HepG2 (cell line): Measurements from ENCODE around the gene CAMTA1. TPM values are rescaled to one million over a fixed set of nuclear protein-coding genes. Genes with fewer than 3 reads are reported as not detected.

Experiments
- ATAC-seq: fragments of 200-7000 bp; cut with Tn5 transposase; 3 replicates; pipeline ENCODE4 v1.9.1; 2020; ENCODE audit warnings: mild to moderate bottlenecking, moderate library complexity
- BruUV-seq: library from RNA; stranded (reverse); fragments of 400-500 nt; replicated peaks from 2 replicates; lab custom pipeline; 2021; lab: Mats Ljungman, UMichigan
- CTCF ChIA-PET: fragments of 300-600 bp; formaldehyde crosslinking; extraction: SDS; loops from one replicate; lab custom pipeline; 2021; ENCODE audit warnings: low total read pairs, inconsistent platforms, low intra/inter-chr PET ratio; lab: Yijun Ruan, JAX
- POLR2A ChIA-PET: fragments of 350-600 bp; sonication (Branson Sonifier 250); formaldehyde crosslinking; loops from one replicate; lab custom pipeline; 2020; ENCODE audit warnings: antibody characterized with exemption, inconsistent platforms; lab: Yijun Ruan, JAX
- DNase-seq: peaks from one replicate; pipeline ENCODE4 v3.0.0-alpha.2; 2015; ENCODE audit warnings: low spot score
- FAIRE-seq: peaks from 3 replicates; lab custom pipeline; 2011; peaks lifted over from hg19 to GRCh38; lab: Jason Lieb, UNC
- H2AFZ ChIP-seq: one replicate; pipeline ENCODE4 v1.6.1; 2011; ENCODE audit warnings: low read length, inconsistent platforms
- H3K27ac ChIP-seq: fragments of 300-600 bp; 3 replicates; pipeline ENCODE4 v1.8.0; 2011; ENCODE audit warnings: mixed run types, mild to moderate bottlenecking, mixed read lengths, low read length, inconsistent platforms; ENCODE audit not compliant: insufficient read depth; ENCODE audit errors: extremely low read length
- H3K27me3 ChIP-seq, 2 experiments: fragments of 200-600 bp in 1 of 2; 2 replicates in 1 of 2; 3 replicates in 1 of 2; pipeline versions ENCODE4 v1.6.0 to v1.8.0; 2011; ENCODE audit warnings: low read length in 2 of 2, mild to moderate bottlenecking in 2 of 2, moderate library complexity in 2 of 2, inconsistent platforms in 1 of 2; ENCODE audit not compliant: insufficient read depth in 2 of 2, control insufficient read depth in 1 of 2
- H3K36me3 ChIP-seq, 2 experiments: fragments of 200-600 bp in 1 of 2; replicated peaks in 1 of 2; 2 replicates in 1 of 2; 3 replicates in 1 of 2; pipeline versions ENCODE4 v1.5.1 to v1.8.0; 2011; ENCODE audit warnings: low read length in 2 of 2, inconsistent platforms in 1 of 2; ENCODE audit not compliant: insufficient read depth in 2 of 2, control insufficient read depth in 1 of 2
- H3K4me1 ChIP-seq: 2 replicates; pipeline ENCODE4 v1.5.1; 2012; ENCODE audit warnings: low read length, inconsistent platforms; ENCODE audit not compliant: insufficient read depth
- H3K4me2 ChIP-seq: 2 replicates; pipeline ENCODE4 v1.6.0; 2011; ENCODE audit warnings: low read depth, low read length, inconsistent platforms
- H3K4me3 ChIP-seq, 3 experiments: fragments of 200-600 bp in 1 of 3; sonication (generic), shearing (Covaris generic) in 1 of 3; replicated peaks in 1 of 3; 2 replicates each; pipeline ENCODE4 v1.5.1; 2011 to 2016; ENCODE audit warnings: low read length in 3 of 3, inconsistent platforms in 2 of 3, low read depth in 2 of 3, mild to moderate bottlenecking in 2 of 3, control low read depth in 1 of 3, mixed read lengths in 1 of 3; ENCODE audit not compliant: insufficient read depth in 1 of 3
- H3K79me2 ChIP-seq: one replicate; pipeline ENCODE4 v1.6.1; 2011; ENCODE audit warnings: low read length, inconsistent platforms; ENCODE audit not compliant: insufficient read depth
- H3K9ac ChIP-seq: 2 replicates; pipeline ENCODE4 v1.6.0; 2011; ENCODE audit warnings: mild to moderate bottlenecking, low read depth, low read length, inconsistent platforms; ENCODE audit not compliant: insufficient read depth
- H3K9me3 ChIP-seq: 2 replicates; pipeline ENCODE4 v1.5.1; 2012; ENCODE audit warnings: mild to moderate bottlenecking, low read length
- H4K20me1 ChIP-seq: 2 replicates; pipeline ENCODE4 v1.6.0; 2011; ENCODE audit warnings: inconsistent platforms, mild to moderate bottlenecking, low read length, moderate library complexity; ENCODE audit not compliant: insufficient read depth
- CCDC6 ChIP-seq: sonication (generic); formaldehyde crosslinking; IDR thresholded peaks from 2 replicates; pipeline ENCODE4 v1.8.1; 2022; ENCODE audit warnings: mild to moderate bottlenecking, missing genetic modification reagents, moderate library complexity
- FOXK1 ChIP-seq: sonication (generic); formaldehyde crosslinking; IDR thresholded peaks from 2 replicates; pipeline ENCODE4 v1.4.0; 2020; ENCODE audit warnings: low read depth, missing genetic modification reagents, borderline replicate concordance
- FOXO1 ChIP-seq: sonication (generic); formaldehyde crosslinking; IDR thresholded peaks from 2 replicates; pipeline ENCODE4 v1.4.0; 2020; ENCODE audit warnings: missing genetic modification reagents
- GATAD2A ChIP-seq: IDR thresholded peaks from 2 replicates; pipeline ENCODE4 v1.6.1; 2016
- HNRNPL ChIP-seq: fragments of 200-400 bp; formaldehyde crosslinking; IDR thresholded peaks from 2 replicates; pipeline ENCODE4 v1.6.1; 2017; ENCODE audit warnings: mild to moderate bottlenecking, low read depth, low read length
- HOXA5 ChIP-seq: sonication (generic); formaldehyde crosslinking; IDR thresholded peaks from 2 replicates; pipeline ENCODE4 v1.4.0; 2020; ENCODE audit warnings: missing genetic modification reagents
- MIER3 ChIP-seq: IDR thresholded peaks from 2 replicates; pipeline ENCODE4 v1.6.1; 2016; ENCODE audit warnings: missing compliant biosample characterization, borderline replicate concordance
- MTF1 ChIP-seq: sonication (generic); formaldehyde crosslinking; IDR thresholded peaks from 2 replicates; pipeline ENCODE4 v1.5.0; 2020; ENCODE audit warnings: missing genetic modification reagents
- NFRKB ChIP-seq: fragments of 450-650 bp; IDR thresholded peaks from 2 replicates; pipeline ENCODE4 v1.6.1; 2017
- PITX1 ChIP-seq: sonication (generic); formaldehyde crosslinking; IDR thresholded peaks from 2 replicates; pipeline ENCODE4 v1.5.1; 2020; ENCODE audit warnings: mild to moderate bottlenecking, missing genetic modification reagents
- RERE ChIP-seq: IDR thresholded peaks from 2 replicates; pipeline ENCODE4 v1.6.1; 2016; ENCODE audit warnings: low read depth, missing genetic modification reagents, missing compliant biosample characterization
- SSRP1 ChIP-seq: IDR thresholded peaks from 2 replicates; pipeline ENCODE4 v1.6.1; 2016; ENCODE audit warnings: control low read depth
- ZNF343 ChIP-seq: sonication (generic); formaldehyde crosslinking; IDR thresholded peaks from 2 replicates; pipeline ENCODE4 v1.4.0; 2020; ENCODE audit warnings: mild to moderate bottlenecking, missing genetic modification reagents
- ZNF841 ChIP-seq: sonication (generic); formaldehyde crosslinking; IDR thresholded peaks from 2 replicates; pipeline ENCODE4 v1.8.1; 2023; ENCODE audit warnings: missing genetic modification reagents, borderline replicate concordance
- WGBS: methylation state at CpG from one replicate; pipeline ENCODE4 v1.1.6; 2017; ENCODE audit warnings: low lambda C conversion rate; 5-methylcytosine and 5-hydroxymethylcytosine counted together
- in situ Hi-C: cut with HindIII; loops from 2 replicates; pipeline ENCODE4 v1.10.0; 2017; ENCODE audit warnings: low pct_unique_long_range_greater_than_20kb; ENCODE audit not compliant: extremely low pct_ligation_motif_present
- intact Hi-C: fragments of 100-400 bp; cut with micrococcal nuclease; formaldehyde crosslinking; loops from one replicate; pipeline ENCODE4 v1.10.0; 2022; ENCODE audit not compliant: unreplicated experiment
- polyA plus RNA-seq, 8 experiments: library from polyadenylated mRNA; depleted of rRNA in 3 of 8; stranded (reverse) in 7 of 8; unstranded in 1 of 8; fragments of >200 nt; fragmentation: Illumina TruSeq in 4 of 8; extraction: Trizol in 4 of 8; gene quantifications; 2 replicates each; pipeline versions ENCODE4 v1.2.1 to v1.2.3, GENCODE V29; 2011 to 2016; ENCODE audit warnings: low read depth in 4 of 8, missing spikeins in 1 of 8, mixed read lengths in 1 of 8; ENCODE audit not compliant: insufficient read depth in 1 of 8
- total RNA-seq, 5 experiments: library from RNA; depleted of rRNA; stranded (reverse); fragments of >200 nt; fragmentation: Illumina TruSeq; extraction: Trizol; gene quantifications; 2 replicates each; pipeline ENCODE4 v1.2.3, GENCODE V29; 2016; ENCODE audit warnings: low read depth in 1 of 5

CAMTA1 gene
- total and polyA plus RNA-seq, 2 of the 13 experiments (the other 11 are each of a cell fraction or from before 2014, with no cell fraction given): 25.0 to 36.4 TPM

- Histone ChIP-seq H3K79me2 (no peaks in the 10 kb centered on the region), H3K27me3 (peaks cover 0 to 3% of the 10 kb centered on the region in 2 experiments; a peak in 3 of 5 replicates), H3K9me3 (peaks cover 5% of the 10 kb centered on the region)
- POLR2A ChIA-PET: no interaction called here
- TF ChIP-seq GATAD2A (CRISPR knock-in tag) (no peak), NFRKB (no peak), ZNF343 (CRISPR knock-in tag) (no peak), MIER3 (no peak), FOXO1 (no peak), FOXK1 (CRISPR knock-in tag) (no peak), PITX1 (CRISPR knock-in tag) (no peak), HOXA5 (no peak), MTF1 (CRISPR knock-in tag) (no peak), RERE (no peak), SSRP1 (CRISPR knock-in tag) (no peak), HNRNPL (no peak), CCDC6 (CRISPR knock-in tag) (no peak), ZNF841 (no peak)
- TF ChIP-seq, all 625 proteins: peak for 0
- no peaks in the 10 kb centered on the region for H4K20me1 ChIP-seq
- H3K36me3 ChIP-seq: no peaks in the 10 kb centered on the region
- no peak for FAIRE-seq
- intact Hi-C loops: no loop called here
- H2AFZ ChIP-seq: no peak overlapping the region
- H3K4me3 ChIP-seq: no peak overlapping the region
- no peak for DNase-seq
- no peak overlapping the region for H3K4me2 ChIP-seq
- in situ Hi-C loops: no loop called here
- no TSS peak for BruUV-seq
- no peak overlapping the region for H3K27ac ChIP-seq
- 8% methylated on average over 2 of the region's 2 CpGs for WGBS
- ATAC-seq: no peak
- CTCF ChIA-PET: no interaction called here
- H3K9ac ChIP-seq: no peak overlapping the region
- peaks cover 4% of the 10 kb centered on the region for H3K4me1 ChIP-seq
These were observed 719.1 kb downstream of the CAMTA1 start for GRCh38 chr1:7504438-7504720.
